Esophagus squamous epithelium (tissue), 4 donors: Measurements from ENCODE around the gene TMEM81.

ENCODE experiments used
- POLR2A ChIP-seq, 4 donors: fragments of 450-650 bp; IDR thresholded peaks; one replicate each; pipeline ENCODE4 v1.6.1; 2017; ENCODE audit warnings: antibody characterized with exemption in 4 of 4, mild to moderate bottlenecking in 4 of 4, moderate library complexity in 3 of 4
- TF ChIP-seq, protein P1 (sequence below), 6 experiments: fragments of 450-650 bp in 4 of 6; fragments of 200-600 bp in 2 of 6; sonication (generic) in 2 of 6; IDR thresholded peaks; one replicate each; pipeline ENCODE4 v1.5.1; 2016 to 2019; ENCODE audit warnings: antibody characterized with exemption in 6 of 6, mild to moderate bottlenecking in 4 of 6, moderate library complexity in 4 of 6

DNA sequence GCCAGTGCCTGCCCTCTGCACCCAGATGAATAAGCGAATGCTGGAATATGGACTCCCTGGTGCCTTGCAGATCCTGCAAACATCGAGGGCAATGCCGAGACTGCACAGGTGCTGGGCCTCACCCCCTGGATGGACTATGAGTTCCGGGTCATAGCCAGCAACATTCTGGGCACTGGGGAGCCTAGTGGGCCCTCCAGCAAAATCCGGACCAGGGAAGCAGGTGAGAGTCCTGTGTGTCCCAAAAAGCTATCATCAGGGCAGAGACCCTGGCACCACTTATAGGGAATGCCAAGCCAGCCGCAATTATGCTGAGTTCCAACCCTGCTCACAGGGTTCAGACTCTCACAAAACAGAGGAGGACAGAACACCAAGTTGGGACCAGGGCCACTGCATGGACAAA is 17.2 kb downstream of the TMEM81 start:
- TF ChIP-seq, protein P1, sequence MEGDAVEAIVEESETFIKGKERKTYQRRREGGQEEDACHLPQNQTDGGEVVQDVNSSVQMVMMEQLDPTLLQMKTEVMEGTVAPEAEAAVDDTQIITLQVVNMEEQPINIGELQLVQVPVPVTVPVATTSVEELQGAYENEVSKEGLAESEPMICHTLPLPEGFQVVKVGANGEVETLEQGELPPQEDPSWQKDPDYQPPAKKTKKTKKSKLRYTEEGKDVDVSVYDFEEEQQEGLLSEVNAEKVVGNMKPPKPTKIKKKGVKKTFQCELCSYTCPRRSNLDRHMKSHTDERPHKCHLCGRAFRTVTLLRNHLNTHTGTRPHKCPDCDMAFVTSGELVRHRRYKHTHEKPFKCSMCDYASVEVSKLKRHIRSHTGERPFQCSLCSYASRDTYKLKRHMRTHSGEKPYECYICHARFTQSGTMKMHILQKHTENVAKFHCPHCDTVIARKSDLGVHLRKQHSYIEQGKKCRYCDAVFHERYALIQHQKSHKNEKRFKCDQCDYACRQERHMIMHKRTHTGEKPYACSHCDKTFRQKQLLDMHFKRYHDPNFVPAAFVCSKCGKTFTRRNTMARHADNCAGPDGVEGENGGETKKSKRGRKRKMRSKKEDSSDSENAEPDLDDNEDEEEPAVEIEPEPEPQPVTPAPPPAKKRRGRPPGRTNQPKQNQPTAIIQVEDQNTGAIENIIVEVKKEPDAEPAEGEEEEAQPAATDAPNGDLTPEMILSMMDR (IDR thresholded peaks at IDR 0.05) = no peak
- TF ChIP-seq POLR2A (IDR thresholded peaks at IDR 0.05) = no peak
